DOHH2 (cell line): ENCODE measurements around the gene AKAP7.
"Not testable (repeated sequence)": the region's sequence is repeated elsewhere in the genome, so short reads cannot be mapped to it uniquely, and the experiment has no call there.

ENCODE experiments used
- H3F3A ChIP-seq: fragments of 200-600 bp; sonication (generic), shearing (Covaris generic); 2 replicates; pipeline ENCODE4 v1.6.0; 2016; ENCODE audit warnings: antibody characterized with exemption, mild to moderate bottlenecking; ENCODE audit not compliant: control insufficient read depth, insufficient read depth
- H3K27ac ChIP-seq: fragments of 200-600 bp; sonication (generic); 2 replicates; pipeline ENCODE4 v1.5.1; 2014; ENCODE audit warnings: low read depth, mild to moderate bottlenecking, low read length, moderate library complexity
- H3K27me3 ChIP-seq: fragments of 200-600 bp; sonication (generic); 2 replicates; pipeline ENCODE4 v1.6.1; 2014; ENCODE audit warnings: mild to moderate bottlenecking, low read length, mixed read lengths; ENCODE audit not compliant: control insufficient read depth
- H3K36me3 ChIP-seq: fragments of 200-600 bp; sonication (generic); 2 replicates; pipeline ENCODE4 v1.6.1; 2014; ENCODE audit warnings: mild to moderate bottlenecking, low read length, moderate library complexity, mixed read lengths; ENCODE audit not compliant: control insufficient read depth
- H3K4me1 ChIP-seq: fragments of 200-600 bp; sonication (generic); 2 replicates; pipeline ENCODE4 v1.6.1; 2014; ENCODE audit warnings: mild to moderate bottlenecking, low read length, mixed read lengths; ENCODE audit not compliant: control insufficient read depth
- H3K4me2 ChIP-seq: fragments of 200-600 bp; sonication (generic); 2 replicates; pipeline ENCODE4 v1.6.0; 2014; ENCODE audit warnings: mild to moderate bottlenecking, low read length, moderate library complexity
- H3K4me3 ChIP-seq: fragments of 200-600 bp; sonication (generic); 2 replicates; pipeline ENCODE4 v1.5.1; 2014; ENCODE audit warnings: mild to moderate bottlenecking, low read length, mixed read lengths
- H3K79me2 ChIP-seq: fragments of 200-600 bp; sonication (generic); 2 replicates; pipeline ENCODE4 v1.6.1; 2014; ENCODE audit warnings: mild to moderate bottlenecking, low read length, mixed read lengths; ENCODE audit not compliant: control insufficient read depth
- H3K9me2 ChIP-seq: fragments of 200-600 bp; sonication (generic); replicated peaks from 2 replicates; pipeline ENCODE4 v1.6.1; 2014; ENCODE audit warnings: mild to moderate bottlenecking, low read length, mixed read lengths; ENCODE audit not compliant: control insufficient read depth
- H3K9me3 ChIP-seq: fragments of 200-600 bp; sonication (generic); 2 replicates; pipeline ENCODE4 v1.6.1; 2014; ENCODE audit warnings: antibody characterized with exemption, low read length, mixed read lengths; ENCODE audit not compliant: control insufficient read depth, insufficient read depth
- H4K20me1 ChIP-seq: fragments of 200-600 bp; sonication (generic); 2 replicates; pipeline ENCODE4 v1.6.0; 2014; ENCODE audit warnings: low read depth, mild to moderate bottlenecking, antibody characterized with exemption, low read length, moderate library complexity; ENCODE audit not compliant: control insufficient read depth, insufficient read depth
- CTCF ChIP-seq: fragments of 200-600 bp; sonication (generic); IDR thresholded peaks from one replicate; pipeline ENCODE4 v1.5.1; 2014; ENCODE audit warnings: antibody characterized with exemption, mild to moderate bottlenecking, low read depth, low read length; ENCODE audit not compliant: poor library complexity, severe bottlenecking
- EZH2phosphoT487 ChIP-seq: fragments of 200-600 bp; sonication (generic); IDR thresholded peaks from 2 replicates; pipeline ENCODE4 v1.6.1; 2017; ENCODE audit warnings: borderline replicate concordance, mild to moderate bottlenecking, antibody characterized with exemption, low read length, moderate library complexity, mixed read lengths

The AKAP7 gene

DNA sequence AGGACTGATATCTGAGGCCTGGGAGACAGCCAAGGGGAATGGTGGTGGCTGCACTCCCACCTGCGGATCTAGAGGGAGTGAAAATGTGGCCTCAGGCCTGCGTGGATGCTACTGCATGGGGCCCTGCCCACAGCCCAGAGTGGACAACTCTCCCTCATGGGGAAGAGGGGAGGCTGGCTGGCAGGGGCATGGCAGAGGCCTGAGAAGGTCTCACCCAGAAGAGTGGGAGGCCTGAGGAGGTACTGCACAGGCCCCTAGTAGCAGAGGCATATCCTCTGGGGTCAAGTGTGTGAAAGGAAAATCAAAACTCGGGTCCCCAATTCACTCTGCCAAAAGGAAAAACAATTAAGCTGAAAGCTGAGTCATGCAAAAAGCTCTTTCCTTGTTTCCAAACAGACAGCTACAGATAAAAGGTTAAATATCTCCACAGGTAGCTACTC, 158.2 kb downstream of the AKAP7 start:
- Histone ChIP-seq H3K9me3 (no peaks in the 10 kb centered on the region), H3K27ac (no peak overlapping the region), H3K79me2 (no peaks in the 10 kb centered on the region), H3K27me3 (no peaks in the 10 kb centered on the region), H3K36me3 (no peaks in the 10 kb centered on the region), H3F3A (no peaks in the 10 kb centered on the region), H3K4me2 (no peak overlapping the region), H3K4me1 (0 out of 2 replicates have a peak, but pooled peaks cover 3% of the 10 kb centered on the region), H3K9me2 (no peaks in the 10 kb centered on the region), H3K4me3 (no peak overlapping the region), H4K20me1 (no peaks in the 10 kb centered on the region)
- no peak for TF ChIP-seq CTCF
- TF ChIP-seq EZH2phosphoT487 = no peak

GRCh38 chr6:131295081-131295480, 159.8 kb downstream of the AKAP7 start:
- no peak overlapping the region for H3K4me2 ChIP-seq
- H3K36me3 ChIP-seq = no peaks in the 10 kb centered on the region
- no peak overlapping the region for H3K4me3 ChIP-seq

DNA sequence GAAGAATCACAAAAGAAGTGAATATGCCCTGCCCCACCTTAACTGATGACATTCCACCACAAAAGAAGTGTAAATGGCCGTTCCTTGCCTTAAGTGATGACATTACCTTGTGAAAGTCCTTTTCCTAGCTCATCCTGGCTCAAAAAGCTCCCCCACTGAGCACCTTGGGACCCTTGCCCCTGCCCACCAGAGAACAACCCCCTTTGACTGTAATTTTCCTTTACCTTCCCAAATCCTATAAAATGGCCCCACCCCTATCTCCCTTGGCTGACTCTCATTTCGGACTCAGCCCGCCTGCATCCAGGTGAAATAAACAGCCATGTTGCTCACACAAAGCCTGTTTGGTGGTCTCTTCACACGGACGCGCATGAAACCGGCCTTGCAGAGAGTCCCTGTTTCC, 165.6 kb downstream of the AKAP7 start:
- not testable (repeated sequence) for H3F3A ChIP-seq, H3K36me3 ChIP-seq, H3K9me2 ChIP-seq, H4K20me1 ChIP-seq, H3K4me3 ChIP-seq, H3K27ac ChIP-seq, H3K79me2 ChIP-seq, H3K4me2 ChIP-seq, H3K27me3 ChIP-seq, H3K4me1 ChIP-seq, H3K9me3 ChIP-seq

More at GRCh38 chr6:131295081-131295480, 159.8 kb downstream of the AKAP7 start:
- Histone ChIP-seq H3K27me3 (no peaks in the 10 kb centered on the region), H3K27ac (no peak overlapping the region), H4K20me1 (no peaks in the 10 kb centered on the region), H3F3A (no peaks in the 10 kb centered on the region), H3K4me1 (0 out of 2 replicates have a peak, but pooled peaks cover 3% of the 10 kb centered on the region), H3K79me2 (no peaks in the 10 kb centered on the region), H3K9me3 (no peaks in the 10 kb centered on the region), H3K9me2 (no peaks in the 10 kb centered on the region)
- TF ChIP-seq CTCF (no peak), EZH2phosphoT487 (no peak)

GRCh38 chr6:131303338-131303930, 168.2 kb downstream of the AKAP7 start:
- Histone ChIP-seq H3K4me1 (no peaks in the 10 kb centered on the region), H3F3A (no peaks in the 10 kb centered on the region), H3K36me3 (no peaks in the 10 kb centered on the region), H3K4me2 (no peak overlapping the region), H3K27ac (no peak overlapping the region), H3K27me3 (peaks cover 7% of the 10 kb centered on the region), H3K9me2 (no peaks in the 10 kb centered on the region), H3K79me2 (no peaks in the 10 kb centered on the region), H4K20me1 (no peaks in the 10 kb centered on the region), H3K9me3 (no peaks in the 10 kb centered on the region), H3K4me3 (no peak overlapping the region)
- TF ChIP-seq CTCF (no peak), EZH2phosphoT487 (no peak)
